VCaP (cell line): ENCODE results near the gene PADI2.
A peak's percentile ranks its signal among the peaks of the same experiment; 100 is the strongest.

ENCODE experiments used
- H3K27ac ChIP-seq: fragments of 450-650 bp; 2 replicates; pipeline ENCODE4 v1.5.1; 2017
- TF ChIP-seq, protein P1 (sequence below): fragments of 450-650 bp; conservative IDR thresholded peaks from 2 replicates; pipeline ENCODE4 v1.5.1; 2017; ENCODE audit warnings: mild to moderate bottlenecking, moderate library complexity

PADI2 gene

DNA sequence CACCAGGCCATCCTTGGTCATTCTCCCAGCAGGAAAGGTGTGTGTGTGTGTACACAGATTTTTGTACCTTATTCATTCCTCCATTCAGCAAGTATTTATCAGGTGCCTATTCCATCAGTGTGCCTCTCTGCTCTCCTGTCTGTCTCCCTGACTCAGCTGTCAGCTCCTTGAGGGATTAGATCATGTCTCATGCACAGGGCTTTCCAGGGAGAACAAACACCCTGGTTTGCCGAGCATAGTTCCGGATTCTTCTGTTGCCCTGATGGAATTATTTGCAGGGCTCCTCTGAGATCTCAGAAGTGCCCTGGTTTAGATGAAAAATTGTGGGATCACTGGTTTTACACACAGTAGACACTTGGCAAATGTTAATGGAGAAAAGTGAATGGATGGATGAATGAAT lies 57.4 kb downstream of the PADI2 start:
- TF ChIP-seq, protein P1, sequence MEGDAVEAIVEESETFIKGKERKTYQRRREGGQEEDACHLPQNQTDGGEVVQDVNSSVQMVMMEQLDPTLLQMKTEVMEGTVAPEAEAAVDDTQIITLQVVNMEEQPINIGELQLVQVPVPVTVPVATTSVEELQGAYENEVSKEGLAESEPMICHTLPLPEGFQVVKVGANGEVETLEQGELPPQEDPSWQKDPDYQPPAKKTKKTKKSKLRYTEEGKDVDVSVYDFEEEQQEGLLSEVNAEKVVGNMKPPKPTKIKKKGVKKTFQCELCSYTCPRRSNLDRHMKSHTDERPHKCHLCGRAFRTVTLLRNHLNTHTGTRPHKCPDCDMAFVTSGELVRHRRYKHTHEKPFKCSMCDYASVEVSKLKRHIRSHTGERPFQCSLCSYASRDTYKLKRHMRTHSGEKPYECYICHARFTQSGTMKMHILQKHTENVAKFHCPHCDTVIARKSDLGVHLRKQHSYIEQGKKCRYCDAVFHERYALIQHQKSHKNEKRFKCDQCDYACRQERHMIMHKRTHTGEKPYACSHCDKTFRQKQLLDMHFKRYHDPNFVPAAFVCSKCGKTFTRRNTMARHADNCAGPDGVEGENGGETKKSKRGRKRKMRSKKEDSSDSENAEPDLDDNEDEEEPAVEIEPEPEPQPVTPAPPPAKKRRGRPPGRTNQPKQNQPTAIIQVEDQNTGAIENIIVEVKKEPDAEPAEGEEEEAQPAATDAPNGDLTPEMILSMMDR, result no peak
- H3K27ac ChIP-seq, result no peak overlapping the region

DNA sequence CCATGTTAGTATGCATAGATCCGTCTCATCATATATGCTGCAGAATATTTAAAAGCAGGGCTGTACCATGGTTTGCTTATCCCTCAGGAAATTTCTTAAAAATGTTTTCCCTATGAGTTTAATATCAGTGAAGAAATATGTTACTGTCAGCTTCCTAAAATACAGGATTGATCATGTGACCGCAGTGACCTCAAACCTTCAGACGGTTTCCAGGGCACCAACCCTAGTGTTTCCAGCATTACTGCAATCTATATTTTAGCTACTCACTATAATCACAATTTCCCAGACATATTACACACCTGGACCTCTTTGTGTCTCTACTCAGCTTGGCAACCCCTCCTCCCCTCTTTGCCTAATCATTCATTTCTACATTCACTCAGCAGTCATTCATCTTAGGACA lies 57.8 kb downstream of the PADI2 start:
- H3K27ac ChIP-seq, result no peak overlapping the region
- TF ChIP-seq, protein P1, result no peak

DNA sequence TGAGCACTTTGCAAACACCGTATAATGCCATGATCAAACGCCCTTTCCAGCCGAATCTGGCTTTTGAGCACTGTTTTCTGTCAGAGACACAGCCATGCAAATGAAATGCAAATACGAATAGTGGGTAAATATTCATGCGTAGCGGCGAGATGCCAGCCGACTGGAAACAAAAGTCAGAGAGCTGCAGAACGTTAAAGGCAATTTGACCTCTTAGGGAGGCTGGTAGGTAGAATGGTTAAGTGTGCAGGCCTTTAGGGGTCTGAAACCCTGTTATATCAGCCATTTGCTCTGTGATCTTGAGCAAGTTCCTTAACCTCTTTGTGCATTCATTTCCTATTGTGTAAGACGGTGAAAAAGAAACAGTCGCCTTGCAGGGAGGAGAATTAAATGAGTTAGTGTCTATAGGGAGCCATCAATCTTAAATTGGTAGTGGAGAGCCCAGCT lies 58.9 kb downstream of the PADI2 start:
- TF ChIP-seq, protein P1, result no peak
- H3K27ac ChIP-seq, result no peak overlapping the region

DNA sequence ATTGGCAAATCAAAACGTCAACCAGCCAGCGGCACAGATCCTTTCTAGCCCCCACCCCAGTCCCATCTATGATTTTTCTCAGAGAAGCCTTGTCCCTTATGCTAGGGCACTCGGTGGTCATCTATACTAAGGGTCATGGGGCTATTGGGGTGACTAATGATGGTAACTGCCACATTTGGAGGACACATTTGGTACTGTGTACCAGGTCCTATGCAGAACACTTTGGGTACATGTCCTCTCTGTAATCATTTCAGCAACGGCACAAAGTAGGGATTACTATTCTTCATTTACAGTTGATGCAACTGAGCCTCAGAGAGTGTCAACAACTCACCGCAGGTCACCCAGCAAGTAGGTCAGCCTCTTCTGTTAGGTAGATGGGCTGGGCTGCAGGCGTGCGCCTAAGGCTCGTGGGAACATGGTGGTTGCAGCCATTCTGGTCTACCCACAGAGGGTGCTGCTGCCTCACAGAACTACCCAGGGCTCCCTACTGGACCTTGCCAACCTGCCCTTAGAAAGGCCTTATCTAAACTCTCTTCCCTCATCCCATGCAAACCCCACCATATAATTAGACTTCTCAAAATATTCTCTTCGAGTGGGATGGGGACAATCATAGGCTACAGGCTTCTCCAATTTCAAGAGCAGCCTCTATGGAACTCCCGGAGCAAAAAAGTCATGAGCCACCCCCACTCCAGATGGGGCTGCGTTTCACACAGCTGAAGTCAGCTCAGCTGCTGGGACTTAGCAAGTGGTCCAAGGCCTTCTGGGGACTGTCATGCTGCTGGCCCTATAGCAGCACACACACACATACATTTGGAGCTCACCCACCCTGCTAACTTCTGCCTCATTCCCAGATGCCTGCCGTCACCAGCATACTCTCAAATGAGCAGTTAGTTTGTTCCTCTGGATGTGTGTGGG lies 59.6 kb downstream of the PADI2 start:
- TF ChIP-seq, protein P1, result peak; percentile 87
- no peak overlapping the region for H3K27ac ChIP-seq

DNA sequence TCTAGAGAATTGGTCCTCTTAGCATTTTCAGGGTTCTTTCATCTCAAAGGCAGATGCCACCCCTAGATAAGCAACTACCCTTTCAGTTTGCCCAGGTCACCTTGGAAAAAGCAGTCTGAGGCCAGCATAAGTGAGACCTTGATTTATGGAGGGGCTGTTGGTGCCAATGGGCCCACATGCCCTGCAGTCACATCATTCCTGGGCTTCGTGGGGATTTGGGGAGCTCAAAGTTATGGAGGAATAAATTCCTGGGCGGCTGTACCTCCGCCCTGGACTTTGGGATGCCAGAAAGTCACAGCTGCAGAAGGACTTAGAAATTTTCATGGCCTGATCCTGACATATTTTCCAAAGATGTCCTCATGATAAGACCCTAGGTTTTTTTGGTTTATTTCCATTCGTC lies 62.7 kb downstream of the PADI2 start:
- no peak overlapping the region for H3K27ac ChIP-seq
- TF ChIP-seq, protein P1, result no peak

DNA sequence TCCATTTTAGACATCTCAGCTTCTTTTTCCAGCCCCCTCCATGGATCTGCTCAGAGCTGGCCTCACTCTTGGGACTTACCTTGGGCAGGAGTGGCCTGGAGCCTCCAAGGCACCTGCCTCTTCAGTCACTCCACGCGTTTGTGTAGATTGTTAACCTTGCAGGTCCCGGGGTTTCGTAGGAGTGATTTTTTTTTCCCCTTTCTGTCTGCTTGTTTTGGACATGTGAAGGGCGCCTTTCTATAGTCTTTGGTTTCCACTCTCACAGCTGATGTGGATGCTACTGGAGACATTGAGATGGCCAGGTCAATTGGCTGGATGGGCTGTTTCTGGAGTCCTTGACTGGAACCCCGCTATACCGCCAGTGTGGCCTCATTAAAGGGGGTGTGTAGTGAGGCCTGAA lies 63.5 kb downstream of the PADI2 start:
- TF ChIP-seq, protein P1, result no peak
- no peak overlapping the region for H3K27ac ChIP-seq

DNA sequence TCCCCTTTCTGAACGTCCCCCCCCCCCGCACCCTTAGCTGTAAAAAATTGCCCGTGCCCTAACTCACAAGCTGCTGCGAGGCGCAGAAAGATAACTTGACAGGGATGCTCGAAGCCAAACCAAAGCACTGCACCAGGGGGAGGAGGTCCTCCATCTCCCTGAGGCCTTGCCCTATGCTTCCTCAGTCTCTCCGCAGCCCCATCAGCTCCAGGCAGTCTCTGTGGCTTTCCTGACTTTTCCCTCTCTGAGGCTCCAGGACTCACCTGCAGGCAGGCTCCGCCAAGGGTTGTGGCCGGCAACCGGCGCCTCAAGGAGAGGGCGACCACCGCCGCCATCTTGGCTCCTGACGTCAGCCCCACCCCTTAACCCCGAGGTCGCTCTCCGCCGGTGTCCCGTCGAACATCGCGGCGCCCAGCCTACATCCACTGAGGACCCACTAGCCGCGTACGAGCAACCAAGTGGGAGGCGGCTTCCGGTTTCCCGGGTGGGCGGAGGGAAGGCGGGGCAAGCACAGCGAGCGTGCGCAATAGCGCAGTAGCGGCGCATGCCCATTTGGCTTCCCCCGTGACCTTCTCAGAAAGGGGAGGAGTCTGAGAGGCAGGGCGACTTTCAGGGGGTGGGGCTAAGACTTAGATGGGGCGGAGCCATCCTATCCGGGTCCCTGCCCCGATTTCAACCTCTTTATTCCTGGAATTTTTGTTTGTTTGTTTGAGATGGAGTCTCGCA lies 65.4 kb downstream of the PADI2 start, which contains the start of gene SDHB:
TSS of gene SDHB (minus strand) at position 348 of the 726 bp plus-strand sequence. CDS start at position 335, 13 bp downstream.
- TF ChIP-seq, protein P1, result no peak
- H3K27ac ChIP-seq, result peak within 1 kb of the TSS; percentile 76
